Liver (tissue), 9 donors: ENCODE results near the gene ACOT8. TPM values are rescaled to one million over a fixed set of nuclear protein-coding genes. Genes with fewer than 3 reads are reported as not detected.

Experiments used
- DNase-seq: peaks from one replicate; pipeline ENCODE4 v3.0.0-alpha.2; 2017; ENCODE audit warnings: low spot score
- H3K27ac ChIP-seq, 2 donors: one replicate each; pipeline ENCODE4 v1.7.0; 2013; ENCODE audit warnings: inconsistent platforms in 2 of 2, low read length in 2 of 2, control low read depth in 1 of 2, low read depth in 1 of 2, mild to moderate bottlenecking in 1 of 2
- H3K27me3 ChIP-seq, 4 donors: one replicate each; pipeline versions ENCODE4 v1.6.1 to v1.7.0; 2013; ENCODE audit warnings: low read length in 3 of 4, inconsistent platforms in 1 of 4, mild to moderate bottlenecking in 1 of 4, moderate library complexity in 1 of 4; ENCODE audit not compliant: control insufficient read depth in 4 of 4, insufficient read depth in 4 of 4
- H3K36me3 ChIP-seq, 4 donors: one replicate each; pipeline versions ENCODE4 v1.6.1 to v1.7.0; 2013; ENCODE audit warnings: low read length in 3 of 4, mild to moderate bottlenecking in 3 of 4, low read depth in 1 of 4, moderate library complexity in 1 of 4; ENCODE audit not compliant: control insufficient read depth in 4 of 4, insufficient read depth in 3 of 4
- H3K4me1 ChIP-seq, 4 donors: one replicate each; pipeline versions ENCODE4 v1.6.1 to v1.7.0; 2013; ENCODE audit warnings: low read length in 3 of 4, mild to moderate bottlenecking in 3 of 4, moderate library complexity in 1 of 4; ENCODE audit not compliant: control insufficient read depth in 4 of 4, insufficient read depth in 4 of 4
- H3K4me3 ChIP-seq, 3 donors: one replicate each; pipeline versions ENCODE4 v1.6.1 to v1.7.0; 2013; ENCODE audit warnings: low read length in 3 of 3, control low read depth in 1 of 3, low read depth in 1 of 3, mild to moderate bottlenecking in 1 of 3
- H3K9ac ChIP-seq, 2 donors: one replicate each; pipeline ENCODE4 v1.7.0; 2013; ENCODE audit warnings: low read length in 2 of 2, mild to moderate bottlenecking in 2 of 2, moderate library complexity in 2 of 2, control low read depth in 1 of 2, low read depth in 1 of 2
- H3K9me3 ChIP-seq, 4 donors: one replicate each; pipeline versions ENCODE4 v1.6.1 to v1.7.0; 2013; ENCODE audit warnings: low read length in 3 of 4; ENCODE audit not compliant: control insufficient read depth in 4 of 4
- EGR1 ChIP-seq, 2 donors: IDR thresholded peaks; 2 replicates each; pipeline ENCODE4 v1.6.1; 2016 to 2018; ENCODE audit warnings: antibody characterized with exemption in 2 of 2, low read depth in 2 of 2
- FOXA1 ChIP-seq: IDR thresholded peaks from 2 replicates; pipeline ENCODE4 v1.6.1; 2016; ENCODE audit warnings: antibody characterized with exemption
- FOXA2 ChIP-seq: IDR thresholded peaks from 2 replicates; pipeline ENCODE4 v1.6.1; 2016; ENCODE audit warnings: antibody characterized with exemption
- GABPA ChIP-seq, 2 donors: IDR thresholded peaks in 1 of 2; conservative IDR thresholded peaks in 1 of 2; 2 replicates each; pipeline ENCODE4 v1.6.1; 2016; ENCODE audit warnings: antibody characterized with exemption in 2 of 2, mild to moderate bottlenecking in 1 of 2, moderate library complexity in 1 of 2
- HNF4A ChIP-seq, 2 donors: conservative IDR thresholded peaks; 2 replicates each; pipeline ENCODE4 v1.6.1; 2016; ENCODE audit warnings: antibody characterized with exemption in 2 of 2, mild to moderate bottlenecking in 2 of 2
- HNF4G ChIP-seq: IDR thresholded peaks from 2 replicates; pipeline ENCODE4 v1.6.1; 2016; ENCODE audit warnings: antibody characterized with exemption
- JUND ChIP-seq, 2 donors: IDR thresholded peaks; 2 replicates each; pipeline ENCODE4 v1.6.1; 2016; ENCODE audit warnings: antibody characterized with exemption in 2 of 2
- NR2F2 ChIP-seq: IDR thresholded peaks from 2 replicates; pipeline ENCODE4 v1.6.1; 2016; ENCODE audit warnings: antibody characterized with exemption
- RAD21 ChIP-seq, 2 donors: IDR thresholded peaks; 2 replicates each; pipeline ENCODE4 v1.6.1; 2016; ENCODE audit warnings: antibody characterized with exemption in 2 of 2, mild to moderate bottlenecking in 2 of 2
- REST ChIP-seq: IDR thresholded peaks from 2 replicates; pipeline ENCODE4 v1.6.1; 2016; ENCODE audit warnings: antibody characterized with exemption, mild to moderate bottlenecking
- RXRA ChIP-seq, 2 donors: IDR thresholded peaks; 2 replicates each; pipeline ENCODE4 v1.6.1; 2017 to 2018; ENCODE audit warnings: antibody characterized with exemption in 2 of 2, mild to moderate bottlenecking in 1 of 2
- SP1 ChIP-seq: IDR thresholded peaks from 2 replicates; pipeline ENCODE4 v1.6.1; 2018; ENCODE audit warnings: antibody characterized with exemption, mild to moderate bottlenecking
- TAF1 ChIP-seq: conservative IDR thresholded peaks from 2 replicates; pipeline ENCODE4 v1.6.1; 2016; ENCODE audit warnings: antibody characterized with exemption, mild to moderate bottlenecking
- YY1 ChIP-seq: IDR thresholded peaks from 2 replicates; pipeline ENCODE4 v1.6.1; 2016; ENCODE audit warnings: antibody characterized with exemption, mild to moderate bottlenecking
- ZBTB33 ChIP-seq: IDR thresholded peaks from 2 replicates; pipeline ENCODE4 v1.6.1; 2016; ENCODE audit warnings: antibody characterized with exemption
- WGBS: extraction: QIAGEN DNeasy Blood & Tissue Kit; methylation state at CpG from one replicate; pipeline ENCODE4 v1.1.7; 2013; 5-methylcytosine and 5-hydroxymethylcytosine counted together
- polyA plus RNA-seq, 2 donors: library from polyadenylated mRNA; stranded (reverse) in 1 of 2; unstranded in 1 of 2; fragments of 200-250 nt in 1 of 2; fragments of >200 nt in 1 of 2; fragmentation: Nextera tagmentation in 1 of 2; extraction: Ambion mirVana in 1 of 2; gene quantifications; one replicate each; pipeline versions ENCODE4 v1.2.1 to v1.2.3, GENCODE V29; 2013 to 2015
- total RNA-seq, 2 donors: library from RNA; depleted of rRNA; stranded (reverse); fragments of >200 nt; gene quantifications; one replicate each; pipeline ENCODE4 v1.2.3, GENCODE V29; 2014
- TF ChIP-seq, protein P1 (sequence below): fragments of 150-350 bp; IDR thresholded peaks from 2 replicates; pipeline ENCODE4 v1.5.1; 2017; ENCODE audit warnings: improper control_type of control experiment, low read depth, low read length; ENCODE audit not compliant: missing input control
- TF ChIP-seq, protein P2 (sequence below): IDR thresholded peaks from 2 replicates; pipeline ENCODE4 v1.6.1; 2016; ENCODE audit warnings: antibody characterized with exemption
- TF ChIP-seq, protein P3 (sequence below): IDR thresholded peaks from 2 replicates; pipeline ENCODE4 v1.6.1; 2016; ENCODE audit warnings: antibody characterized with exemption
- donor health status: healthy.
- donor health status: healthy.
- donor health status: healthy.
- donor health status: healthy.
- donor health status: healthy.

Gene ACOT8
- total and polyA plus RNA-seq, 4 donors, result 24.4 to 27.1 (median 24.5) TPM

DNA sequence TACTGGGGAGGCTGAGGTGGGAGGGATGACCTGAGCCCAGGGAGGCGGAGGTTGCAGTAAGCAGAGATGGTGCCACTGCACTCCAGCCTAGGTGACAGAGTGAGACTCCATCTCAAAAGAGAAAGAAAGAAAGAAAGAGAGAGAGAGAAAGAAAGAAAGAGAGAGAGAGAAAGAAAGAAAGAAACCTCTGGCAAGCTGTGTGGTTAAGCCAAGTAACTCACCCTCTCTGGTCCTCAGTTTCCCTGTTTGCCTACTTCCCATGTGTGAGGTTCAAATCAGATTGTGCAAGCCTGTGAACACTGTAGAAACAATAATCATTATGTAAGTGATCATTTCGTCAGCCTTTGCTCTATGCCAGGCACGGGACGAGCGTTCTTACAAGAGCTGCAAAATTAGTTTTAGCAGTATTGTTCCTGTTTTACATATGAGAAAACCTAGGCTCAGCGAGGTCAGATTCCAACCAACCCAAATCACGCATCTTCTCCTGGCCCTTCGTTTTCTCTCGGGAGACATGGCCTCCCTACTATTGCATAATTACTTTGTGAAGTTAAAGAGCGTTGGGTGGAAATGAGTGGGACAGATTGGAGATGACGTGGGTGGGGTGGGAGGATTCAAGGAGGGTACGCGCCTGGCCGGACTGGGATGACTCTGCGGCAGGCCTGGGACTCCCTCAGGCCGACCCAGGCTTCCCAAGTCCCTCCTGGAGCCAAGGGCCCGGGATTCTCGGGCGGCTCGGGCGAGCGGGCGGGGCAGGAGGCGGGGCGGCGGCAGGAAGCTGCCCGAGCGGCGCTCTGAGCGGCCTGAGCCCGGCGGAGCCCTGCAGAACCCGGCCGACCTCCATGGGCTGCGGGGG, 23.9 kb downstream of the ACOT8 start, which contains the start of gene SNX21:
SNX21 (plus strand) TSS at position 770 of the 853 bp plus-strand sequence. CDS start 121 bp downstream, outside the sequence.
- 4% methylated on average over 35 of the region's 35 CpGs for WGBS
- TF ChIP-seq REST (peak; percentile 56), EGR1 (IDR thresholded peaks at IDR 0.05; ENCODE audit: low read depth in 2 of 2) (peak in 1 of 2 donors; percentile 16), FOXA2 (no peak), NR2F2 (peak; percentile 43), GABPA (IDR thresholded peaks at IDR 0.05 in 1 of 2, conservative IDR thresholded peaks at IDR 0.05 in 1 of 2) (peak in 1 of 2 donors; percentile 19), HNF4G (no peak), HNF4A (conservative IDR thresholded peaks at IDR 0.05) (peak; percentile 28 to 48), FOXA1 (no peak), JUND (IDR thresholded peaks at IDR 0.05) (peak in 1 of 2 donors; percentile 45), RXRA (IDR thresholded peaks at IDR 0.05) (peak; percentile 24 to 28), SP1 (peak; percentile 57), RAD21 (IDR thresholded peaks at IDR 0.05) (peak in 1 of 2 donors; percentile 30), TAF1 (no peak), YY1 (peak; percentile 83), ZBTB33 (peak; percentile 62)
- TF ChIP-seq, protein P1, sequence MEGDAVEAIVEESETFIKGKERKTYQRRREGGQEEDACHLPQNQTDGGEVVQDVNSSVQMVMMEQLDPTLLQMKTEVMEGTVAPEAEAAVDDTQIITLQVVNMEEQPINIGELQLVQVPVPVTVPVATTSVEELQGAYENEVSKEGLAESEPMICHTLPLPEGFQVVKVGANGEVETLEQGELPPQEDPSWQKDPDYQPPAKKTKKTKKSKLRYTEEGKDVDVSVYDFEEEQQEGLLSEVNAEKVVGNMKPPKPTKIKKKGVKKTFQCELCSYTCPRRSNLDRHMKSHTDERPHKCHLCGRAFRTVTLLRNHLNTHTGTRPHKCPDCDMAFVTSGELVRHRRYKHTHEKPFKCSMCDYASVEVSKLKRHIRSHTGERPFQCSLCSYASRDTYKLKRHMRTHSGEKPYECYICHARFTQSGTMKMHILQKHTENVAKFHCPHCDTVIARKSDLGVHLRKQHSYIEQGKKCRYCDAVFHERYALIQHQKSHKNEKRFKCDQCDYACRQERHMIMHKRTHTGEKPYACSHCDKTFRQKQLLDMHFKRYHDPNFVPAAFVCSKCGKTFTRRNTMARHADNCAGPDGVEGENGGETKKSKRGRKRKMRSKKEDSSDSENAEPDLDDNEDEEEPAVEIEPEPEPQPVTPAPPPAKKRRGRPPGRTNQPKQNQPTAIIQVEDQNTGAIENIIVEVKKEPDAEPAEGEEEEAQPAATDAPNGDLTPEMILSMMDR, result no peak
- TF ChIP-seq, protein P2, sequence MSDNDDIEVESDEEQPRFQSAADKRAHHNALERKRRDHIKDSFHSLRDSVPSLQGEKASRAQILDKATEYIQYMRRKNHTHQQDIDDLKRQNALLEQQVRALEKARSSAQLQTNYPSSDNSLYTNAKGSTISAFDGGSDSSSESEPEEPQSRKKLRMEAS, result no peak
- TF ChIP-seq, protein P3, sequence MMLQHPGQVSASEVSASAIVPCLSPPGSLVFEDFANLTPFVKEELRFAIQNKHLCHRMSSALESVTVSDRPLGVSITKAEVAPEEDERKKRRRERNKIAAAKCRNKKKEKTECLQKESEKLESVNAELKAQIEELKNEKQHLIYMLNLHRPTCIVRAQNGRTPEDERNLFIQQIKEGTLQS, result peak; percentile 51
- Histone ChIP-seq H3K4me3 (peak within 1 kb of the TSS; percentile 69 to 79 (median 70)), H3K4me1 (peaks cover 4 to 14% (median 9%) of the 10 kb centered on the region in 4 donors), H3K36me3 (peaks cover 0 to 2% (median 0%) of the 10 kb centered on the region in 4 donors), H3K27me3 (no peaks in the 10 kb centered on the region), H3K9me3 (no peaks in the 10 kb centered on the region), H3K27ac (peak within 1 kb of the TSS; percentile 60 to 82), H3K9ac (peak within 1 kb of the TSS; percentile 20 to 82)
- DNase-seq, result peak; percentile 62
